GM10266 (cell line): ENCODE results near the gene PDZD8.

Source experiments
- DNase-seq: peaks from one replicate; pipeline ENCODE4 v3.0.0; 2012; ENCODE audit errors: extremely low spot score
- CTCF ChIP-seq: IDR thresholded peaks from 2 replicates; pipeline ENCODE4 v1.5.1; 2012; ENCODE audit warnings: mild to moderate bottlenecking, low read depth; ENCODE audit not compliant: control insufficient read depth, insufficient read depth; ENCODE audit errors: missing control alignments

PDZD8 gene

GRCh38 chr10:117273980-117274379 is 101.3 kb downstream of the PDZD8 start:
- no peak for TF ChIP-seq CTCF
- no peak for DNase-seq

- DNase-seq, result no peak
- no peak for TF ChIP-seq CTCF
These were observed 102.8 kb downstream of the PDZD8 start for GRCh38 chr10:117272195-117273076.

- no peak for DNase-seq
These were observed 103.8 kb downstream of the PDZD8 start for GRCh38 chr10:117271427-117271826.

GRCh38 chr10:117268907-117269306 is 106.3 kb downstream of the PDZD8 start:
- no peak for TF ChIP-seq CTCF
- DNase-seq, result no peak

More at GRCh38 chr10:117271427-117271826, 103.8 kb downstream of the PDZD8 start:
- TF ChIP-seq CTCF, result no peak

GRCh38 chr10:117268258-117268657 is 107.0 kb downstream of the PDZD8 start:
- no peak for TF ChIP-seq CTCF
- DNase-seq, result no peak

GRCh38 chr10:117266812-117267211 is 108.4 kb downstream of the PDZD8 start:
- TF ChIP-seq CTCF, result no peak
- no peak for DNase-seq

GRCh38 chr10:117266400-117266799 is 108.8 kb downstream of the PDZD8 start:
- TF ChIP-seq CTCF, result no peak
- no peak for DNase-seq
